Muscle layer of colon (tissue), 2 donors: ENCODE data around the gene HRAS.

Experiments
- H3K27ac ChIP-seq: one replicate; pipeline ENCODE4 v1.7.0; 2013; ENCODE audit warnings: low read depth, mild to moderate bottlenecking, low read length, moderate library complexity
- H3K27me3 ChIP-seq, 2 donors: one replicate each; pipeline ENCODE4 v1.7.0; 2013; ENCODE audit warnings: low read length in 2 of 2, mild to moderate bottlenecking in 2 of 2; ENCODE audit not compliant: insufficient read depth in 2 of 2, control insufficient read depth in 1 of 2
- H3K36me3 ChIP-seq: one replicate; pipeline ENCODE4 v1.7.0; 2013; ENCODE audit warnings: mild to moderate bottlenecking, low read length; ENCODE audit not compliant: insufficient read depth
- H3K4me1 ChIP-seq: one replicate; pipeline ENCODE4 v1.7.0; 2013; ENCODE audit warnings: mild to moderate bottlenecking, low read length; ENCODE audit not compliant: insufficient read depth
- H3K4me3 ChIP-seq, 2 donors: one replicate each; pipeline ENCODE4 v1.7.0; 2013; ENCODE audit warnings: low read length in 2 of 2, low read depth in 1 of 2, mild to moderate bottlenecking in 1 of 2, moderate library complexity in 1 of 2
- H3K9ac ChIP-seq: one replicate; pipeline ENCODE4 v1.7.0; 2013; ENCODE audit warnings: low read length
- H3K9me3 ChIP-seq: one replicate; pipeline ENCODE4 v1.7.0; 2013; ENCODE audit warnings: mild to moderate bottlenecking, low read length
- donor health status: abdominal sarcoma.
- donor health status: Adenocarcinoma of cecum.

Gene HRAS

GRCh38 chr11:536841-537621 lies 1.7 kb upstream of the HRAS start, which contains the start of gene LRRC56:
LRRC56 (plus strand) TSS chr11:537527; CDS start chr11:540685, 3,158 bp downstream.
- Histone ChIP-seq H3K4me3 (peak within 1 kb of the TSS; percentile 2 to 53), H3K36me3 (peaks cover 9% of the 10 kb centered on the region), H3K27me3 (peaks cover 11 to 33% of the 10 kb centered on the region in 2 donors), H3K4me1 (peaks cover 14% of the 10 kb centered on the region), H3K9ac (no peak within 1 kb of the TSS), H3K9me3 (no peaks in the 10 kb centered on the region), H3K27ac (no peak within 1 kb of the TSS)

- peak overlapping the region in 1 of 2 donors; percentile 85 for H3K4me3 ChIP-seq
- H3K36me3 ChIP-seq: peaks cover 11% of the 10 kb centered on the region
- H3K27ac ChIP-seq: no peak overlapping the region
- peaks cover 14% of the 10 kb centered on the region for H3K4me1 ChIP-seq
- peaks cover 11 to 31% of the 10 kb centered on the region in 2 donors for H3K27me3 ChIP-seq
- no peak overlapping the region for H3K9ac ChIP-seq
- no peaks in the 10 kb centered on the region for H3K9me3 ChIP-seq
Measured at GRCh38 chr11:535210-535518, 212 bp downstream of the HRAS start.

- Histone ChIP-seq H3K4me3 (peak overlapping the region; percentile 67 to 85), H3K27ac (peak overlapping the region; percentile 80), H3K27me3 (peaks cover 11 to 27% of the 10 kb centered on the region in 2 donors), H3K9ac (peak overlapping the region; percentile 53), H3K4me1 (peaks cover 14% of the 10 kb centered on the region), H3K36me3 (peaks cover 11% of the 10 kb centered on the region), H3K9me3 (no peaks in the 10 kb centered on the region)
Measured at GRCh38 chr11:534396-535209, 773 bp downstream of the HRAS start.

- Histone ChIP-seq H3K9ac (no peak overlapping the region), H3K4me3 (peak overlapping the region; percentile 67 to 85), H3K9me3 (no peaks in the 10 kb centered on the region), H3K4me1 (peaks cover 14% of the 10 kb centered on the region), H3K27ac (no peak overlapping the region), H3K27me3 (peaks cover 11 to 27% of the 10 kb centered on the region in 2 donors), H3K36me3 (peaks cover 11% of the 10 kb centered on the region)
Measured at GRCh38 chr11:533586-534395, 1.6 kb downstream of the HRAS start.

- H3K4me1 ChIP-seq: peaks cover 14% of the 10 kb centered on the region
- no peak overlapping the region for H3K9ac ChIP-seq
Measured at GRCh38 chr11:532986-533585, 2.3 kb downstream of the HRAS start.

GRCh38 chr11:532527-532985 lies 2.8 kb downstream of the HRAS start:
- no peaks in the 10 kb centered on the region for H3K9me3 ChIP-seq
- no peak overlapping the region for H3K9ac ChIP-seq
- H3K4me1 ChIP-seq: peaks cover 13% of the 10 kb centered on the region
- no peak overlapping the region for H3K4me3 ChIP-seq
- H3K27me3 ChIP-seq: peaks cover 7 to 17% of the 10 kb centered on the region in 2 donors
- H3K36me3 ChIP-seq: peaks cover 11% of the 10 kb centered on the region
- no peak overlapping the region for H3K27ac ChIP-seq

More at GRCh38 chr11:532986-533585, 2.3 kb downstream of the HRAS start:
- Histone ChIP-seq H3K27ac (no peak overlapping the region), H3K27me3 (peaks cover 11 to 22% of the 10 kb centered on the region in 2 donors), H3K9me3 (no peaks in the 10 kb centered on the region), H3K4me3 (no peak overlapping the region), H3K36me3 (peaks cover 11% of the 10 kb centered on the region)

- H3K9me3 ChIP-seq: no peaks in the 10 kb centered on the region
- peaks cover 8% of the 10 kb centered on the region for H3K4me1 ChIP-seq
- H3K9ac ChIP-seq: no peak overlapping the region
- peaks cover 1 to 11% of the 10 kb centered on the region in 2 donors for H3K27me3 ChIP-seq
- no peak overlapping the region for H3K4me3 ChIP-seq
- H3K27ac ChIP-seq: no peak overlapping the region
- peaks cover 11% of the 10 kb centered on the region for H3K36me3 ChIP-seq
Measured at GRCh38 chr11:531919-532526, 3.4 kb downstream of the HRAS start.

GRCh38 chr11:530960-531831 lies 4.2 kb downstream of the HRAS start:
- H3K4me1 ChIP-seq: peaks cover 6% of the 10 kb centered on the region
- no peak overlapping the region for H3K4me3 ChIP-seq
- peaks cover 0 to 4% of the 10 kb centered on the region in 2 donors for H3K27me3 ChIP-seq
- peaks cover 11% of the 10 kb centered on the region for H3K36me3 ChIP-seq
- H3K9me3 ChIP-seq: no peaks in the 10 kb centered on the region
- H3K27ac ChIP-seq: no peak overlapping the region
- H3K9ac ChIP-seq: no peak overlapping the region

GRCh38 chr11:529728-530411 lies 5.5 kb downstream of the HRAS start:
- H3K27me3 ChIP-seq: no peaks in the 10 kb centered on the region
- peaks cover 11% of the 10 kb centered on the region for H3K36me3 ChIP-seq
- no peak overlapping the region for H3K27ac ChIP-seq
- H3K9ac ChIP-seq: no peak overlapping the region
- no peaks in the 10 kb centered on the region for H3K9me3 ChIP-seq
- H3K4me1 ChIP-seq: peaks cover 6% of the 10 kb centered on the region
- H3K4me3 ChIP-seq: no peak overlapping the region
